GM18858 (cell line): Measurements from ENCODE around the gene AADACL3.

Experiments used
- ATAC-seq: cut with Tn5 transposase; IDR thresholded peaks from one replicate; pipeline ENCODE4 v1.9.1; 2021; ENCODE audit not compliant: unreplicated experiment

AADACL3 gene

GRCh38 chr1:12763479-12763878 lies 47.6 kb downstream of the AADACL3 start:
- no peak for ATAC-seq

- no peak for ATAC-seq
Measured at GRCh38 chr1:12764016-12764415, 48.1 kb downstream of the AADACL3 start.

GRCh38 chr1:12769031-12769430 lies 53.1 kb downstream of the AADACL3 start:
- ATAC-seq = no peak

- no peak for ATAC-seq
Measured at GRCh38 chr1:12769976-12770505, 54.1 kb downstream of the AADACL3 start.

- no peak for ATAC-seq
Measured at GRCh38 chr1:12770620-12771019, 54.7 kb downstream of the AADACL3 start.

- no peak for ATAC-seq
Measured at GRCh38 chr1:12771186-12771585, 55.3 kb downstream of the AADACL3 start.

GRCh38 chr1:12772520-12772919 lies 56.6 kb downstream of the AADACL3 start:
- no peak for ATAC-seq

- no peak for ATAC-seq
Measured at GRCh38 chr1:12773438-12773837, 57.5 kb downstream of the AADACL3 start, which contains the start of gene PRAMEF12. Gene PRAMEF12 (plus strand): TSS chr1:12773738. CDS start chr1:12774868, 1,130 bp downstream.

- ATAC-seq = no peak
Measured at GRCh38 chr1:12774801-12775345, 59.0 kb downstream of the AADACL3 start.

GRCh38 chr1:12775443-12775842 lies 59.5 kb downstream of the AADACL3 start:
- no peak for ATAC-seq

- no peak for ATAC-seq
Measured at GRCh38 chr1:12776801-12777557, 61.1 kb downstream of the AADACL3 start.
